Type B pancreatic cell (in vitro differentiated cells): Measurements from ENCODE around the gene EHMT1. TPM values are rescaled to one million over a fixed set of nuclear protein-coding genes. Genes with fewer than 3 reads are reported as not detected.
"Not testable (repeated sequence)": the region's sequence is repeated elsewhere in the genome, so short reads cannot be mapped to it uniquely, and the experiment has no call there.

ENCODE experiments used
- DNase-seq: peaks from one replicate; pipeline ENCODE4 v3.0.0; 2021; ENCODE audit warnings: mixed read lengths; ENCODE audit not compliant: unreplicated experiment; ENCODE audit errors: extremely low spot score
- H3K27ac Mint-ChIP-seq: 2 replicates; pipeline ENCODE4 v1.8.0; 2021; ENCODE audit warnings: mild to moderate bottlenecking, mixed read lengths
- H3K27me3 Mint-ChIP-seq: 2 replicates; pipeline ENCODE4 v1.8.0; 2021; ENCODE audit warnings: mixed read lengths
- H3K36me3 Mint-ChIP-seq: 2 replicates; pipeline ENCODE4 v1.8.0; 2021; ENCODE audit warnings: mixed read lengths
- H3K4me1 Mint-ChIP-seq: one replicate; pipeline ENCODE4 v1.8.0; 2021; ENCODE audit warnings: mixed read lengths; ENCODE audit not compliant: unreplicated experiment
- H3K4me3 Mint-ChIP-seq: 2 replicates; pipeline ENCODE4 v1.8.0; 2021; ENCODE audit warnings: mild to moderate bottlenecking, mixed read lengths
- H3K9me3 Mint-ChIP-seq: 2 replicates; pipeline ENCODE4 v1.8.0; 2021; ENCODE audit warnings: mixed read lengths
- CTCF ChIP-seq: fragments of 200-600 bp; sonication (generic); conservative IDR thresholded peaks from 2 replicates; pipeline ENCODE4 v1.5.0; 2021; ENCODE audit warnings: antibody characterized with exemption, mild to moderate bottlenecking
- total RNA-seq: library from RNA; stranded (reverse); gene quantifications from 2 replicates; pipeline ENCODE4 v1.2.1, GENCODE V29; 2021; ENCODE audit warnings: low replicate concordance

The EHMT1 gene
- total RNA-seq, 1 donor from 2014 or later = 111 TPM

GRCh38 chr9:137879566-137880150 lies 260.9 kb downstream of the EHMT1 start:
- Mint-ChIP-seq H3K9me3 (no peaks in the 10 kb centered on the region), H3K36me3 (no peaks in the 10 kb centered on the region), H3K4me3 (no peak overlapping the region), H3K27ac (no peak overlapping the region), H3K27me3 (peaks cover 35% of the 10 kb centered on the region), H3K4me1 (no peaks in the 10 kb centered on the region)
- DNase-seq = no peak
- TF ChIP-seq CTCF = no peak

- DNase-seq = no peak
- no peaks in the 10 kb centered on the region for H3K9me3 Mint-ChIP-seq
- TF ChIP-seq CTCF = no peak
- H3K27ac Mint-ChIP-seq = no peak overlapping the region
- no peaks in the 10 kb centered on the region for H3K36me3 Mint-ChIP-seq
- no peak overlapping the region for H3K4me3 Mint-ChIP-seq
- no peaks in the 10 kb centered on the region for H3K4me1 Mint-ChIP-seq
- peaks cover 28% of the 10 kb centered on the region for H3K27me3 Mint-ChIP-seq
Measured at GRCh38 chr9:137880160-137880975, 261.6 kb downstream of the EHMT1 start.

DNA sequence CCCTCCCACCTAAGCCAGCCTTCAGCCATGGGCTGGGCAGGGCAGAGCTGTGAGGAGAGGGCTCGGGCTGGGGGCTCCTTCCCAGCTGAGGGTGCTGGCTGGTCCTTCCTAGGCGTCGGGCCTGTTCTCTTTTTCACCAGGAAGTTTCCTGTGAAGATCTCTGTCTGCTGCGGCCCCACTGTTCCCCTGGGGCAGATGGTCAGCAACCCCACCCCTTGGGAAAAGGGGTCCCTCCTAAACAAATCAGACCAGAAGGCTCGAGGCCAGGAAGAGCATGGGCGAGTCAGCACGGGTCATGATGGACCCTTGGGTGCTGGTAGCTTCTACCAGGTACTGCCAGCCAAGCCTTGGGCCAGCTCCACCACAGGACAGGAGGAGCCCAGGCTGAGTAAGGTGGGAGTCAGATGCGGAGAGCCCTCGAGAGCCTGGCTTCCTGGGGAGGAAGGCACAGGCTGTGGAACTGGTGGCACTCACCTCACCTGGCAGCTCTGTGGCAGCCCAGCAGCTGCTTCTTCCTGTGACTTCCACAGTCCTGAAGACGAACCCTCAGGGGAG lies 262.2 kb downstream of the EHMT1 start:
- Mint-ChIP-seq H3K36me3 (no peaks in the 10 kb centered on the region), H3K4me1 (no peaks in the 10 kb centered on the region), H3K27ac (no peak overlapping the region), H3K9me3 (no peaks in the 10 kb centered on the region), H3K4me3 (no peak overlapping the region), H3K27me3 (peaks cover 21% of the 10 kb centered on the region)
- no peak for TF ChIP-seq CTCF
- no peak for DNase-seq

GRCh38 chr9:137881591-137882505 lies 263.0 kb downstream of the EHMT1 start:
- no peak for DNase-seq
- no peak overlapping the region for H3K4me3 Mint-ChIP-seq
- no peaks in the 10 kb centered on the region for H3K9me3 Mint-ChIP-seq
- no peaks in the 10 kb centered on the region for H3K4me1 Mint-ChIP-seq
- H3K27me3 Mint-ChIP-seq = peaks cover 14% of the 10 kb centered on the region
- H3K36me3 Mint-ChIP-seq = no peaks in the 10 kb centered on the region
- H3K27ac Mint-ChIP-seq = no peak overlapping the region
- no peak for TF ChIP-seq CTCF

DNA sequence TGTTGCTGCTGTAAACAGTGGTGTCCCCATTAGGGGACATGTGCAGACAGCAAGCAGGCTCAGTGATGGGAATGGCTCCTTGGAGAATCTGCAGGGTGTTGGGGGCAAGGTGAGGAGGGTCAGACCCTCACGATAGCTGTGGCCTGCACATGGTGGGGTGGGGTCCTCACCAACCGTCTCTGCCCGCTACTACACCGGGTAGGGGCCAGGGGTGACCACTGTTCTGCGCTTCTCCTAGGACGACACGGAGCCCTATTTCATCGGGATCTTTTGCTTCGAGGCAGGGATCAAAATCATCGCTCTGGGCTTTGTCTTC lies 263.7 kb downstream of the EHMT1 start:
- Mint-ChIP-seq H3K4me1 (no peaks in the 10 kb centered on the region), H3K27me3 (peaks cover 14% of the 10 kb centered on the region), H3K4me3 (no peak overlapping the region), H3K9me3 (no peaks in the 10 kb centered on the region), H3K27ac (no peak overlapping the region), H3K36me3 (no peaks in the 10 kb centered on the region)
- no peak for DNase-seq
- TF ChIP-seq CTCF = no peak

DNA sequence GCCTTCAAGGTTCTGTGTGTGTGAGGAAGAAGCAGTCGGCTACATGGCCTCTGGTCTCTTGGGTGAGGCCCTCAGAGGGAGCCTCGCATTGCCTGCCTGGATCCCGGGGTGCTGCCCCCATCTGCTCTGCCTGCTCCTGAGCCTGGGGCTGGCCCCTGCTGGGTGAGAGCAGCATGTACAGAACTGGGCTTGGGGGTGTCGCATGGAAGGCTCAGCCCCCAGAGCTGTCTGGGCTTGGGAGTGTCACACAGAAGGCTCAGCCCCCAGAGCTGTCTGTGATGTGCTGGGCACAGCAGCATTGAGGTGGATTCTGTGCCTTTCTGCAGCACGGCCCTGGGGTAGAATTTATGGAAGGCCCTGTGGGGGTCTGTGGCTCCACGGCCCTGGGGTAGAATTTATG lies 265.2 kb downstream of the EHMT1 start:
- not testable (repeated sequence) for DNase-seq, H3K9me3 Mint-ChIP-seq, H3K4me1 Mint-ChIP-seq, H3K4me3 Mint-ChIP-seq, H3K36me3 Mint-ChIP-seq, H3K27ac Mint-ChIP-seq
- peaks cover 14% of the 10 kb centered on the region for H3K27me3 Mint-ChIP-seq

- H3K4me3 Mint-ChIP-seq = not testable (repeated sequence)
Measured at GRCh38 chr9:137884547-137884946, 265.7 kb downstream of the EHMT1 start.

GRCh38 chr9:137885121-137885520 lies 266.3 kb downstream of the EHMT1 start:
- H3K4me1 Mint-ChIP-seq, H3K36me3 Mint-ChIP-seq, H3K4me3 Mint-ChIP-seq, H3K9me3 Mint-ChIP-seq, DNase-seq, H3K27me3 Mint-ChIP-seq, H3K27ac Mint-ChIP-seq: not testable (repeated sequence)

More at GRCh38 chr9:137884547-137884946, 265.7 kb downstream of the EHMT1 start:
- not testable (repeated sequence) for H3K36me3 Mint-ChIP-seq, H3K4me1 Mint-ChIP-seq, H3K9me3 Mint-ChIP-seq, H3K27ac Mint-ChIP-seq, DNase-seq
- peaks cover 10% of the 10 kb centered on the region for H3K27me3 Mint-ChIP-seq
